NCI-H345 treated with DMSO at 0.1 percent for 48 hours (cell line): ENCODE results near the gene MYH13.

Experiments
- DNase-seq: peaks from one replicate; lab custom pipeline; 2025; ENCODE audit not compliant: unreplicated experiment; lab: John Stamatoyannopoulos, UW

MYH13 gene

DNA sequence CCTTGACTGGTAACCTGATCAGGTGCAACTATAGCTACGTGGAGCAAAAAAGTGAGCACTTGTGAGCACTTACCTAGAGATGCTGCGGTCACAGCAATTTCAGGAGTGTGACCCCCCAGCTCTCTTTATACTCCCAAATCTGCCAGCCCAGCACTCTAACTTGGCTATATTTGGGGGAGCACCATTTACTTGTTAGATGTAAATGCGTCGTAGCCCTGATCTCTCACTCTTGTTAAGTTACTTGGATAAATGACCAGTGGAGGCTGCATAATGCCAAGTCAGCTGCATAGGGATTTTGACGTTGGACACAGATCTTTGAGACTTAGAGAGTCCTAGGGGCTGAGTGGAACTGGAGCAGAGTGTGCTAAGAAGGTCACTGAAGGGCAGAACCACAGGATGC is at the start of gene MYH13:
TSS of gene MYH13 (minus strand) at position 101 of the 400 bp plus-strand sequence. CDS start 8,476 bp downstream, outside the sequence.
- no peak for DNase-seq

GRCh38 chr17:10421900-10422542 is 49.2 kb upstream of the MYH13 start, which contains the start of gene MYH8:
TSS of gene MYH8 (minus strand) at chr17:10421950. CDS start at chr17:10420227, 1,723 bp downstream.
- DNase-seq, result no peak

GRCh38 chr17:10421211-10421610 is 48.4 kb upstream of the MYH13 start:
- DNase-seq, result no peak

DNA sequence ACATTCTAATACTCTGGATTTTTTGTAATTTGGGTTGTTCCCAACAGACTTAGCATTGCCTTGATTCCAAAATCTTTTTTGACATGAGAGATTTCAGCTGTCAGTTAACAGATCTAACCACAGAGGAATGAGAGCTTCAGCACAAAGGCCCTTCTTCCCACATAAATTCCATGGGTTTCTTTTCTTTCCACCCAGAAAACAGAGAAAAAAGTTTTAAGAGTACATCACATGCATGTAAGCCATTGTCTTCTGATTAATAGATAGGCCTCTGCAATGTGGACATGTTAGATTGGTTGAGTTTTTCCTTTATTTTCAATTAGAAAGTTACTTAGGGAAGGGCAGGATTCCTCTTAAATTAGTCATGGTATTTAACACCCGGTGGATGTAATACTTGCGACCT is 48.0 kb upstream of the MYH13 start:
- no peak for DNase-seq

- DNase-seq, result no peak
These were observed 44.6 kb upstream of the MYH13 start for GRCh38 chr17:10417431-10417830.

- no peak for DNase-seq
These were observed 42.4 kb upstream of the MYH13 start for GRCh38 chr17:10415161-10415560.

DNA sequence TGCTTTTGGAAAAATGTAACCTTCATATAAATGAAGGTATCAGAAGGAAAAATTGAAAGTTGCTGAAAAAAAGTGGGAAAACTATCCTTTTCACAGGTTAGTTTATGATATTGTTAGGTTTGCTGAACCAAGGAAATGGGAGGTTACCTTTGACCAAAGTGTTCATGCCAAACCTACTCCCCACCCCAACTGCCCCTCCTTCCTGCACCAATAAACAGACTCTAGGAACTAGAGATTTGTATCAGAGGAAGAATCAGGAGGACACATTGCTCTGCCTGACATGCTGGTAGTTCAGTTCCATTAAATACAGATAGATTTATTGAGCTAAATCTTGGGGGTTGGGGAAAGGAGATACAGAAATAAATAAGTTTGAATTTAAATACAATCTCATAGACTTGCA is 30.8 kb upstream of the MYH13 start:
- DNase-seq, result no peak

GRCh38 chr17:10398352-10398751 is 25.5 kb upstream of the MYH13 start:
- DNase-seq, result no peak

- no peak for DNase-seq
These were observed 23.8 kb upstream of the MYH13 start for GRCh38 chr17:10396524-10397163.

DNA sequence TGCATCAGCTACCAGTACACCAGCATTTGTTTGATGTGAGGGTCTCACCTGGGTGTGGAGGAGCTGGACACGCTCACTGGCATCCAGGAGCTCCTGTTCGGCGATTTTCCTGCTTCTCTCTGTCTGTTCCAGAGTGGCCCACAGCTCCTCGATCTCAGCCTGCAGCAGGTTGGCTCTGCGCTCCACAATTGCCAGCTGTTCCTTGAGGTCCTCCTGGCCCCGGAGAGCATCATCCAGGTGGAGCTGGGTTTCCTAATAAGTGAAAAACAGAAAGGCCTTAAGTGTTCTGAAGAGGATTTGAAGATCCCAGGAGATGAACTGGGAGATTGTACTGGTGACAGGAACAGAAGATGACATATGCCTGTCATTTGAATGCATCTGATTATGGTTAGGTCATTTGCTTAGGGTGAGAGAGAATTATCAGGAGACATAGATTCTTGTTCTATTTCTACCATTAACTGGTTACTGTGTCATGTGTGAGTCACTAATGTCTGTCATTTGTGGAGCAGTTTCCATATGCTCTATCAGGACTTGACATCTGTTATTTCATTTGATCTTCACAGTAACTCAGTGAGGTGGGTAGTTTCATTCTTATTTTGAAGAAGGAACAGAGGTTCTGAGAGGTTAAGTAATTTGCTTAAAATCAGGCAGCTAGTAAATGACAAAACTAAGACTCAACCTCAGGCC is 21.5 kb upstream of the MYH13 start:
- DNase-seq, result no peak

GRCh38 chr17:10392880-10393279 is 20.1 kb upstream of the MYH13 start:
- no peak for DNase-seq

GRCh38 chr17:10385871-10386270 is 13.1 kb upstream of the MYH13 start:
- DNase-seq, result no peak

GRCh38 chr17:10384175-10384574 is 11.4 kb upstream of the MYH13 start:
- DNase-seq, result no peak

DNA sequence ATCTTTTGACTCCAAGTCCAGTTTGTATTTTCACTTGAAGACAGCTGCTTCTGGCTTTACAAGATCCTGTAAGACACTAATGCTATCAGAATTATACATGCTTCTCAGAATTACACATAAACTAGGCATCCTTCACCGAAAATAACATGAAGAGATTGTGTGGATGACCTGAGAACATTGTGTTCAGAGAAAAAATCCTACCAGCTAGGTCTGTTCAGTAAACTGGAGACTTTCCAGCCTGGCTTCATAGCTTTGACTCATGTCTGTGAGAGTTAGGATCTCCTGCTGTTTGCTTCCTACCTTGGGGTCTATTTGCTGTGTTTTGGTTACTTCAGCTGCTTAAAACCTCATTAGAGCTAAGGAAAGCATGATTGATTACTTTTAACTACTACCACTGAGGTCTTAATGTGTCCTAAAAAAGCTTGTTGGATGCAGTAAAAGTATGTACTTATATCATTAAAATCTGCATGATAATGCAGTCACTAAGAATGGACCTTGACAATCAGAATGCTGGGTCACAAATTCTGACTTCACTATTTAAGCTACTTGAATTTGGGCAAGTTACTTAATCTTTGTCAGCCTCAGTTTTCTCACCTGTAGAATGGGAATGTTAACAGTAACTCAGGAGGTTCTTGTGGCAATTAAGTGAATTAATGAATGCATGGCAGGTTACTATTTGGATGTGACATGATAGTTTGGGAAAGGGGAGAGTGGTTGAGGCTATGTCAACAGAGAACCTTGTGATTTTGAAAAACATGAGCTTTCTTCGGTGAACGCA is 8.0 kb upstream of the MYH13 start:
- no peak for DNase-seq

- no peak for DNase-seq
These were observed 2.7 kb downstream of the MYH13 start for GRCh38 chr17:10370016-10370608.

DNA sequence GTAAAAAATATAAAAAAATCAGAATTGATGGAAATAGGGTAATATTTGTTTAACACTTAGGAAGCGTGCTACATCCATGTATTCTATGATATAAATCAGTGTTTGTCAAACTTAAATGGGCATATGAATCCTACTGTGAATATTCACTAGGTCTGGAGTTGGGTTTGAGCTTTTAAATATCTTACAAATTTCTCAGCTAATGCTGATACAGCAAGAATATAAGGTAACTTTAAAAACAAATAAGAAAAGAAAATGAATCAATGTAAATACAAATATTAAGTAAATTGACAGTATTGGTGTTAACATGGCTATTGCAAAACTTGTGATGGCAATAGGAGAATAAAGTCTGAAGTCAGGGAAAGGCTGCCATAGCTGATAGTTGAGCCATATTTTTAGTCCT is 3.6 kb downstream of the MYH13 start:
- no peak for DNase-seq

GRCh38 chr17:10368561-10368960 is 4.2 kb downstream of the MYH13 start:
- no peak for DNase-seq

GRCh38 chr17:10360578-10360977 is 12.2 kb downstream of the MYH13 start:
- DNase-seq, result no peak

DNA sequence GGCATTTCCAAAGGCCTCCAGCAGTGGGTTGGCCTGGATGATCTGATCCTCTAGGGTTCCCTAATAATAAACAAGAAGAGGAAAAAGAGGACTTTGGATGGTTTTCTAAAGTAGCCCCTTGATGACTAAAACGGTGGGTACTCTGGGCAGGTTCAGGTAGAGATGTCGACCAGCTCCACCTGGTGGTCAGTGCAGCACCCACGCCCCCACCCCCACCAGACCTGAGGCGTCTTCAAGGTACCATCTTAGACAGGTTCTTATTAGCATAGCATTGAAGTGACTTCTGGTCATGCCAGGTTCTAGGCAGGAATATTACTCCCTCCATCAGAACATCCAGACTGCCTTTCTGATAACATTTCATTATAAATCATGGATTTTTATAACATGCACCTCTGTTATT is 15.0 kb downstream of the MYH13 start:
- DNase-seq, result no peak

- no peak for DNase-seq
These were observed 18.2 kb downstream of the MYH13 start for GRCh38 chr17:10354651-10355050.

DNA sequence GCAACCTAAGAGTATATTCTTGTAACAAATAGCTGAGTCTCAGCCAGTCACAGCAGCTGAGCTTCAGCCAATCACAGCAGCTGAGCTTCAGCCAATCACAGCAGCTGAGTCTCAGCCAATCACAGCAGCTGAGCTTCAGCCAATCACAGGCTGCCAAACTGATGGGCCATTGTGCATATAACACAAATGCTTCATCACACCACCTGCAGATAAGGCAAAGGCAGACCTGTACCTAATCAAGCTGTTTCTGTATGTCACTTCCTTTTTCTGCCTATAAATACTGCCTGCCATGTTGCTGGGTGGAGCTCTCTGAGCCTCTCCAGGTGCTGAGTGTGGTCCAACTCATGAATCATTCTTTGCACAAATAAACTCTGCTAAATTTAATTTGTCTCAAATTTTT is 19.9 kb downstream of the MYH13 start:
- DNase-seq, result no peak
